Activated naive CD4-positive, alpha-beta T cell treated with anti-CD3 and anti-CD28 coated beads for 36 hours (primary cell): ENCODE data around the gene WDR74. TPM values are rescaled to one million over a fixed set of nuclear protein-coding genes. Genes with fewer than 3 reads are reported as not detected.
A peak's percentile ranks its signal among the peaks of the same experiment; 100 is the strongest.

Experiments used
- CTCF ChIA-PET: fragments of 350-600 bp; sonication (Branson Sonifier 250); formaldehyde crosslinking; loops from one replicate; lab custom pipeline; 2021; ENCODE audit warnings: antibody characterized with exemption; lab: Charles Lee
- DNase-seq: peaks from one replicate; pipeline ENCODE4 v3.0.0-alpha.2; 2020
- H3K27ac Mint-ChIP-seq: one replicate; pipeline ENCODE4 v1.8.0; 2021; ENCODE audit warnings: mild to moderate bottlenecking, mixed read lengths
- H3K27me3 Mint-ChIP-seq: one replicate; pipeline ENCODE4 v1.8.0; 2021; ENCODE audit warnings: low read depth, mixed read lengths
- H3K36me3 Mint-ChIP-seq: one replicate; pipeline ENCODE4 v1.8.0; 2021; ENCODE audit warnings: low read depth, mixed read lengths
- H3K4me1 Mint-ChIP-seq: one replicate; pipeline ENCODE4 v1.8.0; 2021; ENCODE audit warnings: low read depth, mixed read lengths
- H3K4me3 Mint-ChIP-seq: one replicate; pipeline ENCODE4 v1.8.0; 2021; ENCODE audit warnings: mild to moderate bottlenecking, moderate library complexity, mixed read lengths
- H3K9me3 Mint-ChIP-seq: one replicate; pipeline ENCODE4 v1.8.0; 2021; ENCODE audit warnings: mixed read lengths
- intact Hi-C: fragments of 100-400 bp; cut with micrococcal nuclease; formaldehyde crosslinking; loops from one replicate; pipeline ENCODE4 v1.15.1; 2023
- microRNA-seq: library from miRNA; unstranded; fragments of <30 nt; microRNA quantifications from one replicate; pipeline ENCODE4 v1.2.0, GENCODE V29; 2022; ENCODE audit warnings: borderline microRNAs expressed, borderline replicate concordance
- total RNA-seq, 2 experiments: library from RNA; stranded (reverse); gene quantifications; one replicate each; pipeline ENCODE4 v1.2.3, GENCODE V29; 2021

The WDR74 gene
- total RNA-seq, 2 experiments from 2014 or later = 74.4 to 78.7 TPM

GRCh38 chr11:62787005-62787759 lies 52.2 kb downstream of the WDR74 start, which contains the start of gene TMEM179B:
Gene TMEM179B (plus strand): TSS chr11:62787402. CDS start chr11:62787432, 30 bp downstream.
- Mint-ChIP-seq H3K4me3 (peak within 1 kb of the TSS; percentile 92), H3K9me3 (no peaks in the 10 kb centered on the region), H3K27ac (peak within 1 kb of the TSS; percentile 93), H3K36me3 (peaks cover 17% of the 10 kb centered on the region), H3K27me3 (no peaks in the 10 kb centered on the region), H3K4me1 (peaks cover 47% of the 10 kb centered on the region)
- intact Hi-C loops = loop anchor here (1.0 to 5.0 kb wide), 10 partner anchors 16 to 235 kb away; partner anchors contain the start of genes NXF1, POLR2G, TAF6L and TTC9C
- peak; percentile 99 for DNase-seq
- CTCF ChIA-PET = interaction anchor here (0.5 to 3.9 kb wide), 28 partner anchors 9 to 236 kb away, joined by 3 to 53 read pairs (median 6); partner anchors contain the start of genes HNRNPUL2, NXF1, STX5 and TAF6L

- no peaks in the 10 kb centered on the region for H3K27me3 Mint-ChIP-seq
- peaks cover 15% of the 10 kb centered on the region for H3K36me3 Mint-ChIP-seq
- CTCF ChIA-PET = interaction anchor here (0.6 to 3.9 kb wide), 34 partner anchors 9 to 237 kb away, joined by 3 to 53 read pairs (median 5); partner anchors contain the start of genes HNRNPUL2, NXF1, POLR2G and STX5
- peak overlapping the region; percentile 79 for H3K4me3 Mint-ChIP-seq
- intact Hi-C loops = loop anchor here (1.0 to 5.0 kb wide), 11 partner anchors 15 to 236 kb away; partner anchors contain the start of genes NXF1, POLR2G, TAF6L and TTC9C
- H3K4me1 Mint-ChIP-seq = peaks cover 43% of the 10 kb centered on the region
- no peaks in the 10 kb centered on the region for H3K9me3 Mint-ChIP-seq
- DNase-seq = peak; percentile 87
- H3K27ac Mint-ChIP-seq = peak overlapping the region; percentile 89
These were observed 52.9 kb downstream of the WDR74 start for GRCh38 chr11:62786318-62787004.

Small RNA genes within 50 kb of the gene (microRNA-seq; reads per million reads assigned to microRNA genes)
- gene MIR6514 = 2.2 reads per million
- gene MIR6748 = not detected

Other genes starting within 250 kb of the WDR74 start
- gene TUT1, start 248.1 kb downstream of the WDR74 start, total RNA-seq = 10 to 100 TPM; 38.2 to 42.0 TPM
- gene MTA2, start 237.7 kb downstream of the WDR74 start, total RNA-seq = 100 to 1,000 TPM; 191 to 197 TPM
- 10 to 100 TPM; 81.8 to 97.1 TPM for gene EML3, start 226.8 kb downstream of the WDR74 start, total RNA-seq
- 1 to 10 TPM in 1 of 2 experiments, under 1 TPM in 1; 0.52 to 1.0 TPM for gene ROM1, start 226.3 kb downstream of the WDR74 start, total RNA-seq
- gene B3GAT3, start 217.6 kb downstream of the WDR74 start, total RNA-seq = 10 to 100 TPM; 43.1 to 45.7 TPM
- 100 to 1,000 TPM; 221 to 230 TPM for gene GANAB, start 193.0 kb downstream of the WDR74 start, total RNA-seq
- 10 to 100 TPM; 12.5 to 12.8 TPM for gene INTS5, start 186.3 kb downstream of the WDR74 start, total RNA-seq
- gene C11orf98, start 174.4 kb downstream of the WDR74 start, total RNA-seq = 10 to 100 TPM; 73.5 to 76.5 TPM
- gene CSKMT, start 174.3 kb downstream of the WDR74 start, total RNA-seq = 10 to 100 TPM; 35.2 to 44.0 TPM
- 1 to 10 TPM; 6.0 to 6.4 TPM for gene UQCC3, start 167.9 kb downstream of the WDR74 start, total RNA-seq
- gene LBHD1, start 167.3 kb downstream of the WDR74 start, total RNA-seq = 1 to 10 TPM; 4.4 to 6.1 TPM
- 100 to 1,000 TPM; 121 to 124 TPM for gene UBXN1, start 160.5 kb downstream of the WDR74 start, total RNA-seq
- gene LRRN4CL, start 150.1 kb downstream of the WDR74 start, total RNA-seq = under 1 TPM in 1 of 2 experiments, not detected in 1; 0.10 TPM
- 10 to 100 TPM; 13.8 to 17.3 TPM for gene BSCL2, start 132.2 kb downstream of the WDR74 start, total RNA-seq
- not detected for gene GNG3, start 131.9 kb downstream of the WDR74 start, total RNA-seq
- 10 to 100 TPM; 58.6 to 61.5 TPM for gene HNRNPUL2, start 112.1 kb downstream of the WDR74 start, total RNA-seq
- 10 to 100 TPM; 46.6 to 49.5 TPM for gene TTC9C, start 111.1 kb downstream of the WDR74 start, total RNA-seq
- gene ZBTB3, start 85.4 kb downstream of the WDR74 start, total RNA-seq = 10 to 100 TPM; 12.1 to 13.5 TPM
- 100 to 1,000 TPM; 131 to 135 TPM for gene POLR2G, start 78.0 kb downstream of the WDR74 start, total RNA-seq
- gene TAF6L, start 68.2 kb downstream of the WDR74 start, total RNA-seq = 10 to 100 TPM in 1 of 2 experiments, 1 to 10 TPM in 1; 8.9 to 10.5 TPM
- 10 to 100 TPM; 13.9 to 15.2 TPM for gene TMEM179B, start 52.2 kb downstream of the WDR74 start, total RNA-seq
- gene TMEM223, start 47.6 kb downstream of the WDR74 start, total RNA-seq = 1 to 10 TPM; 7.0 to 7.7 TPM
- gene NXF1, start 34.1 kb downstream of the WDR74 start, total RNA-seq = 10 to 100 TPM; 44.6 to 46.0 TPM
- 10 to 100 TPM; 22.7 to 23.0 TPM for gene STX5, start 7.5 kb downstream of the WDR74 start, total RNA-seq
- not detected for gene TEX54, start 6.7 kb downstream of the WDR74 start, total RNA-seq
- gene SLC3A2, start 41.3 kb upstream of the WDR74 start, total RNA-seq = 100 to 1,000 TPM; 419 to 472 TPM
- not detected for gene CHRM1, start 81.8 kb upstream of the WDR74 start, total RNA-seq
- gene SLC22A6, start 145.4 kb upstream of the WDR74 start, total RNA-seq = not detected
- not detected for gene SLC22A8, start 176.3 kb upstream of the WDR74 start, total RNA-seq